OCI-LY7 (cell line): ENCODE results near the gene DHCR24. TPM values are rescaled to one million over a fixed set of nuclear protein-coding genes. Genes with fewer than 3 reads are reported as not detected.

Source experiments
- BruUV-seq: library from RNA; stranded (reverse); fragments of 400-500 nt; replicated peaks from 2 replicates; lab custom pipeline; 2021; lab: Mats Ljungman, UMichigan
- CTCF ChIA-PET: fragments of 300-600 bp; sonication (Branson Sonifier 250); formaldehyde crosslinking; loops from one replicate; lab custom pipeline; 2022; ENCODE audit warnings: antibody characterized with exemption; ENCODE audit not compliant: unreplicated experiment; lab: Charles Lee
- POLR2A ChIA-PET: fragments of 300-600 bp; sonication (Branson Sonifier 250); formaldehyde crosslinking; loops from one replicate; lab custom pipeline; 2022; ENCODE audit warnings: antibody characterized with exemption; lab: Charles Lee
- DNase-seq: peaks from one replicate; pipeline ENCODE4 v3.0.0-alpha.2; 2015; ENCODE audit warnings: low spot score
- H2AFZ ChIP-seq: fragments of 200-600 bp; sonication (generic), shearing (Covaris generic); 2 replicates; pipeline ENCODE4 v1.6.1; 2014; ENCODE audit warnings: mild to moderate bottlenecking, antibody characterized with exemption, low read length, moderate library complexity
- H3K27ac ChIP-seq: fragments of 200-600 bp; sonication (generic); 2 replicates; pipeline ENCODE4 v1.5.1; 2014; ENCODE audit warnings: mixed run types, low read depth, mild to moderate bottlenecking, moderate library complexity, low read length, inconsistent platforms; ENCODE audit not compliant: poor library complexity, severe bottlenecking
- H3K36me3 ChIP-seq: fragments of 200-600 bp; sonication (generic); 2 replicates; pipeline ENCODE4 v1.6.1; 2014; ENCODE audit warnings: mild to moderate bottlenecking, antibody characterized with exemption, low read length, moderate library complexity, mixed read lengths; ENCODE audit not compliant: insufficient read depth
- H3K4me1 ChIP-seq: fragments of 200-600 bp; sonication (generic); 2 replicates; pipeline ENCODE4 v1.5.1; 2014; ENCODE audit warnings: mild to moderate bottlenecking, low read length; ENCODE audit not compliant: insufficient read depth, poor library complexity, severe bottlenecking
- H3K4me2 ChIP-seq: fragments of 200-600 bp; sonication (generic); 2 replicates; pipeline ENCODE4 v1.6.1; 2014; ENCODE audit warnings: mild to moderate bottlenecking, low read length
- H3K4me3 ChIP-seq: fragments of 200-600 bp; sonication (generic); 2 replicates; pipeline ENCODE4 v1.5.1; 2014; ENCODE audit warnings: mild to moderate bottlenecking, low read depth, low read length; ENCODE audit not compliant: poor library complexity, severe bottlenecking
- H3K79me2 ChIP-seq: fragments of 200-600 bp; sonication (generic); 2 replicates; pipeline ENCODE4 v1.6.1; 2016; ENCODE audit warnings: low read depth, mild to moderate bottlenecking, low read length, moderate library complexity, mixed read lengths; ENCODE audit not compliant: insufficient read depth
- H3K9me2 ChIP-seq: fragments of 200-600 bp; sonication (generic); 2 replicates; pipeline ENCODE4 v1.6.1; 2016; ENCODE audit warnings: mild to moderate bottlenecking, low read length, mixed read lengths; ENCODE audit not compliant: insufficient read depth
- H3K9me3 ChIP-seq: fragments of 200-600 bp; sonication (generic); 2 replicates; pipeline ENCODE4 v1.6.1; 2014; ENCODE audit warnings: mild to moderate bottlenecking, mixed run types, low read length, mixed read lengths
- H4K20me1 ChIP-seq: fragments of 200-600 bp; sonication (generic); 2 replicates; pipeline ENCODE4 v1.6.1; 2014; ENCODE audit warnings: mild to moderate bottlenecking, antibody characterized with exemption, low read length, moderate library complexity, mixed read lengths; ENCODE audit not compliant: insufficient read depth
- EZH2phosphoT487 ChIP-seq: fragments of 200-600 bp; sonication (generic); IDR thresholded peaks from 2 replicates; pipeline ENCODE4 v1.6.1; 2018; ENCODE audit warnings: low read depth, borderline replicate concordance, mild to moderate bottlenecking, mixed run types, antibody characterized with exemption, low read length, moderate library complexity, mixed read lengths
- intact Hi-C: fragments of 100-400 bp; cut with micrococcal nuclease; formaldehyde crosslinking; loops from one replicate; pipeline ENCODE4 v1.10.0; 2022; ENCODE audit not compliant: unreplicated experiment
- total RNA-seq, 2 experiments: library from RNA; depleted of rRNA in 1 of 2; stranded (reverse); fragments of >200 nt in 1 of 2; shearing (Covaris generic) in 1 of 2; gene quantifications; 2 replicates each; pipeline ENCODE4 v1.2.3, GENCODE V29; 2014 to 2022
- TF ChIP-seq, protein P1 (sequence below): fragments of 200-600 bp; sonication (generic); conservative IDR thresholded peaks from 2 replicates; pipeline ENCODE4 v1.5.1; 2014; ENCODE audit warnings: mild to moderate bottlenecking, antibody characterized with exemption, low read length, moderate library complexity, mixed read lengths

DHCR24 gene
- total RNA-seq, 2 experiments from 2014 or later, result 45.7 to 93.6 TPM

DNA sequence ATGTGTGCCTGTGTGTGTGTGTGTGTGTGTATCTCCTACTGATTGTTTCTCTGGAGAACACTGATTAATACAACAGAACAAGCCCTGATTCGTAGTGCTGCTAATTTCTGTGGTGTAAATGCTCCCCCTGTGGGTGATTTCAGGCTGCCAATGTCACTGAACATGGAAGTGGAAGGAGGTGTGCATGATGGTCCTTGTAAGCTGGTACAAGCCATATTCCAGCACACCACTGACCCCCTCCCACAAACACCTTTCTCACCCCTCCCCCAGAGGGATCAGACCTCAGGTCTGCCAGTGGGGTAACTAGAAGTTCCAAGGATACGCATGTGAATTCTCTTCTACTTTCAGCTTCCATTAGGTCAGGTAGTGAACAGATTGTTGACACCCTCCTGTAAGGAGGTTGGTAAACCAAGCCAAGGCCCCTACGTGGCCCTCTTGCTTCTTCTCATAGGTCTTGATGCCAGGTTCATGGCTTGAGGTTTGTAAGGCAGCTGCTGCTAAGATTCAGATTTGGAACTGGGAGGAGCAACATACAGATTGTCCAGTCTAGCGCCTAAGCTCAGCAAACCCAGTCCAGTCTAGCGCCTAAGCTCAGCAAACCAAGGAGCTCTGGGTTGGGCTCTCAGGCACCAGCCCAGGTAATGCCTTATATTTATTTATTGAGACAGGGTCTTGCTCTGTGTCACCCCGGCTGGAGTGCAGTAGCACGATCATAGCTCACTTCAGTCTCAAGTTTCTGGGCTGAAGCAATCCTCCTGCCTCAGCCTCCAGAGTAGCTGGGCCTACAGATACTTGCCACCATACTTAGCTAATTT lies 38.7 kb downstream of the DHCR24 start:
- no peak overlapping the region for H3K4me3 ChIP-seq
- H3K79me2 ChIP-seq, result no peaks in the 10 kb centered on the region
- H2AFZ ChIP-seq, result no peak overlapping the region
- CTCF ChIA-PET, result no interaction called here
- POLR2A ChIA-PET, result interaction anchor here (0.6 kb wide), 2 partner anchors 236 to 645 kb away, joined by 5 to 9 read pairs; no protein-coding TSS in a partner anchor
- intact Hi-C loops, result no loop called here
- TF ChIP-seq, protein P1, sequence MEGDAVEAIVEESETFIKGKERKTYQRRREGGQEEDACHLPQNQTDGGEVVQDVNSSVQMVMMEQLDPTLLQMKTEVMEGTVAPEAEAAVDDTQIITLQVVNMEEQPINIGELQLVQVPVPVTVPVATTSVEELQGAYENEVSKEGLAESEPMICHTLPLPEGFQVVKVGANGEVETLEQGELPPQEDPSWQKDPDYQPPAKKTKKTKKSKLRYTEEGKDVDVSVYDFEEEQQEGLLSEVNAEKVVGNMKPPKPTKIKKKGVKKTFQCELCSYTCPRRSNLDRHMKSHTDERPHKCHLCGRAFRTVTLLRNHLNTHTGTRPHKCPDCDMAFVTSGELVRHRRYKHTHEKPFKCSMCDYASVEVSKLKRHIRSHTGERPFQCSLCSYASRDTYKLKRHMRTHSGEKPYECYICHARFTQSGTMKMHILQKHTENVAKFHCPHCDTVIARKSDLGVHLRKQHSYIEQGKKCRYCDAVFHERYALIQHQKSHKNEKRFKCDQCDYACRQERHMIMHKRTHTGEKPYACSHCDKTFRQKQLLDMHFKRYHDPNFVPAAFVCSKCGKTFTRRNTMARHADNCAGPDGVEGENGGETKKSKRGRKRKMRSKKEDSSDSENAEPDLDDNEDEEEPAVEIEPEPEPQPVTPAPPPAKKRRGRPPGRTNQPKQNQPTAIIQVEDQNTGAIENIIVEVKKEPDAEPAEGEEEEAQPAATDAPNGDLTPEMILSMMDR, result no peak
- TF ChIP-seq EZH2phosphoT487, result no peak
- no peaks in the 10 kb centered on the region for H3K4me1 ChIP-seq
- H4K20me1 ChIP-seq, result no peaks in the 10 kb centered on the region
- BruUV-seq, result no TSS peak
- H3K9me2 ChIP-seq, result no peaks in the 10 kb centered on the region
- no peak overlapping the region for H3K4me2 ChIP-seq
- no peaks in the 10 kb centered on the region for H3K9me3 ChIP-seq
- DNase-seq, result no peak
- H3K36me3 ChIP-seq, result peaks cover 65% of the 10 kb centered on the region
- no peak overlapping the region for H3K27ac ChIP-seq

DNA sequence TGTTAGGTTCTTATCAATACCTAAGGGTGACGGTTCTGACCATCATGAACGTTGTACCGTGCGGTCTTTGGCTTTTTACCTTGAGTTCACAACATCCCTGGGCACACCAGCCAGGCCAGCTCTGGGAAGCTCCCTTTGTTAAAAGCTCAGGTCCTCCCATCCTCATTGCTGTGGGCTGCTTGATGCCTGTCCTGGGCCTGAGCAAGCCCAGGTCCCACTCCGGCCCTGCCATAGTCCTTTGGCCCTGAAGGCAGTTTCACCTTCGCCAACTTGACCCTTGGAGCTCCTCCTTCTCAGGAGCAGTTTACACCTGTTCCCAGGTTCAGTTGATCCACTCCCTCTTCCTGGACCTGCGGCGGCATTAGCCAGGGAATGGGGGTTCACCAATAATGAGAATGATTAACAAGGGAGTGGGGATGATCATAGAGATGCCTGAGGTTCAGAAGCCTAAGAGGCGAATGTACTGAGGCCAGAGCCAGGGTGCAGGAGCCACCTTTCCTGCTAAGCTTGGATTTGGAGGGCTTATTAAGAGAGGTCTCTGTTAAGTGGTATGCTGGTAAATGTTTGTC lies 40.2 kb downstream of the DHCR24 start:
- no peaks in the 10 kb centered on the region for H3K9me2 ChIP-seq
- H3K79me2 ChIP-seq, result no peaks in the 10 kb centered on the region
- H3K4me2 ChIP-seq, result no peak overlapping the region
- H3K27ac ChIP-seq, result no peak overlapping the region
- no peaks in the 10 kb centered on the region for H3K4me1 ChIP-seq
- no peaks in the 10 kb centered on the region for H4K20me1 ChIP-seq
- ChIA-PET CTCF (no interaction called here), POLR2A (interaction anchor here (0.5 kb wide), 1 partner anchor 112 kb away, joined by 3 read pairs; no protein-coding TSS in a partner anchor)
- peaks cover 49% of the 10 kb centered on the region for H3K36me3 ChIP-seq
- no peak overlapping the region for H2AFZ ChIP-seq
- BruUV-seq, result no TSS peak
- intact Hi-C loops, result no loop called here
- no peak for TF ChIP-seq EZH2phosphoT487
- TF ChIP-seq, protein P1, result no peak
- H3K9me3 ChIP-seq, result no peaks in the 10 kb centered on the region
- H3K4me3 ChIP-seq, result no peak overlapping the region
- no peak for DNase-seq

DNA sequence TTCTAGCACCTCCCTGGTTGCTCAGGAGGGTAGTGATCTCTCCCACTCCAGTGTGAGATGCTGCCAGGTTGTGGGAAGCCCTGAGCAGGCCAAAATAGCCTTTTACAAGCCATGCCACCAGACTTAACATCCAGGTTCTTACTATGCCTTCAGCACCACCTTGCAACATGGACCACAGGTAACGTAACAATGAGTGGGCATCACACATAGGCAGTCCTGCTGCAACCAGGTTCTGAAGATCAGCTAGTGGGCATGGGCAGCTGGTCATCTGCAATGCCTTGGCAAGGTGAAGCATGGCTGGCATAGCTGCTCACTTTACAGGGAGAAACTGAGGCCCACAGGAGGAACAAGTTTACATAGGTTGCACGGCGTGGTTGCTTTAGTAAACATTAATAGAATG lies 40.7 kb downstream of the DHCR24 start:
- H3K4me1 ChIP-seq, result no peaks in the 10 kb centered on the region
- H2AFZ ChIP-seq, result no peak overlapping the region
- no peaks in the 10 kb centered on the region for H3K79me2 ChIP-seq
- intact Hi-C loops, result no loop called here
- H3K36me3 ChIP-seq, result peaks cover 44% of the 10 kb centered on the region
- no TSS peak for BruUV-seq
- ChIA-PET POLR2A (no interaction called here), CTCF (no interaction called here)
- DNase-seq, result no peak
- no peak overlapping the region for H3K27ac ChIP-seq
- H4K20me1 ChIP-seq, result no peaks in the 10 kb centered on the region
- H3K9me2 ChIP-seq, result no peaks in the 10 kb centered on the region
- H3K9me3 ChIP-seq, result no peaks in the 10 kb centered on the region
- H3K4me3 ChIP-seq, result no peak overlapping the region
- H3K4me2 ChIP-seq, result no peak overlapping the region
- TF ChIP-seq EZH2phosphoT487, result no peak
- TF ChIP-seq, protein P1, result no peak
